ENCODE data around the gene CPAMD8.

DNA sequence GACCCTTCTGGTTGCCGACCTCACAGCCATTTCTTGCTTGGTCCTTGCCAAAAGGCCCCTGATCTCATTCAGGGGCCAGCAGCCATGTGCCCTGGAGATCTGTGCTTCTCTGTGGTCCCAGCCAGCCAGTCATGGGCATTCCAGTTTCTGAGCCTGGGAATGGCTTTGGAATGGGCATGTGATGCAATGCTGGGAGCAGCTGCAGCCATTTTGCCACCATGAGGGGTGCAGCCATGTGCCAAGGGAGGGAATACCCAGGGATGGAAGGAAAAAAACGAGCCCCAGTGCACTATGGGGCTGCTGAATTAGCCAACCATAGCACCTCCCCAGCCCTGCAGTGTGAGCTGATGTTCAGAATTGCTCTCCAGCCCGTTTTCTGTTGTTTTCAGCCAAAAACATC is 111.5 kb downstream of the CPAMD8 start:
- no peak for TF ChIP-seq POLR2A (IDR thresholded peaks at IDR 0.05)
- TF ChIP-seq, protein P1, sequence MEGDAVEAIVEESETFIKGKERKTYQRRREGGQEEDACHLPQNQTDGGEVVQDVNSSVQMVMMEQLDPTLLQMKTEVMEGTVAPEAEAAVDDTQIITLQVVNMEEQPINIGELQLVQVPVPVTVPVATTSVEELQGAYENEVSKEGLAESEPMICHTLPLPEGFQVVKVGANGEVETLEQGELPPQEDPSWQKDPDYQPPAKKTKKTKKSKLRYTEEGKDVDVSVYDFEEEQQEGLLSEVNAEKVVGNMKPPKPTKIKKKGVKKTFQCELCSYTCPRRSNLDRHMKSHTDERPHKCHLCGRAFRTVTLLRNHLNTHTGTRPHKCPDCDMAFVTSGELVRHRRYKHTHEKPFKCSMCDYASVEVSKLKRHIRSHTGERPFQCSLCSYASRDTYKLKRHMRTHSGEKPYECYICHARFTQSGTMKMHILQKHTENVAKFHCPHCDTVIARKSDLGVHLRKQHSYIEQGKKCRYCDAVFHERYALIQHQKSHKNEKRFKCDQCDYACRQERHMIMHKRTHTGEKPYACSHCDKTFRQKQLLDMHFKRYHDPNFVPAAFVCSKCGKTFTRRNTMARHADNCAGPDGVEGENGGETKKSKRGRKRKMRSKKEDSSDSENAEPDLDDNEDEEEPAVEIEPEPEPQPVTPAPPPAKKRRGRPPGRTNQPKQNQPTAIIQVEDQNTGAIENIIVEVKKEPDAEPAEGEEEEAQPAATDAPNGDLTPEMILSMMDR (IDR thresholded peaks at IDR 0.05): no peak

Measured in body of pancreas (tissue), 4 donors.